ENCODE data around the gene FNBP1. TPM values are rescaled to one million over a fixed set of nuclear protein-coding genes. Genes with fewer than 3 reads are reported as not detected.

Gene FNBP1
- total RNA-seq, 1 experiment from 2014 or later = 43.6 TPM

GRCh38 chr9:130036099-130036498, 6.9 kb downstream of the FNBP1 start:
- ATAC-seq = no peak
- CTCF ChIA-PET = no interaction called here
- Mint-ChIP-seq H3K4me1 (peaks cover 19% of the 10 kb centered on the region), H3K9me3 (no peaks in the 10 kb centered on the region), H3K27ac (no peak overlapping the region), H3K27me3 (ENCODE audit: low read depth) (peaks cover 3% of the 10 kb centered on the region; the same call in 1 of the 2 replicates), H3K36me3 (no peaks in the 10 kb centered on the region), H3K4me3 (no peak overlapping the region)
- POLR2A ChIA-PET = no interaction called here
- no peak for TF ChIP-seq CTCF (IDR thresholded peaks at IDR 0.05)
- no peak for TF ChIP-seq ZNF219 (CRISPR knock-in tag; IDR thresholded peaks at IDR 0.05; ENCODE audit: borderline replicate concordance)
- DNase-seq (ENCODE audit: low spot score) = no peak

- H3K9me3 Mint-ChIP-seq = no peaks in the 10 kb centered on the region
- DNase-seq (ENCODE audit: low spot score) (no peak), ATAC-seq (no peak)
- no peaks in the 10 kb centered on the region for H3K27me3 Mint-ChIP-seq (ENCODE audit: low read depth)
- H3K36me3 Mint-ChIP-seq = no peaks in the 10 kb centered on the region
- peaks cover 10% of the 10 kb centered on the region for H3K4me1 Mint-ChIP-seq
- ChIA-PET CTCF (interaction anchor here (0.6 to 1.2 kb wide), 2 partner anchors 23 to 202 kb away, joined by 3 to 4 read pairs; no protein-coding TSS in a partner anchor), POLR2A (interaction anchor here (0.8 kb wide), 1 partner anchor 113 kb away, joined by 5 read pairs; no protein-coding TSS in a partner anchor)
- peak overlapping the region; percentile 47; the same call in 1 of the 2 replicates for H3K27ac Mint-ChIP-seq
- no peak overlapping the region for H3K4me3 Mint-ChIP-seq
- no peak for TF ChIP-seq ZNF532 (CRISPR knock-in tag; IDR thresholded peaks at IDR 0.05; ENCODE audit: borderline replicate concordance)
- no peak for TF ChIP-seq IRF2 (CRISPR knock-in tag; IDR thresholded peaks at IDR 0.05; ENCODE audit: borderline replicate concordance, low read depth)
- no peak for TF ChIP-seq E2F1 (CRISPR knock-in tag; IDR thresholded peaks at IDR 0.05)
- TF ChIP-seq FOXP1 (CRISPR knock-in tag; IDR thresholded peaks at IDR 0.05; ENCODE audit: borderline replicate concordance) = no peak
- TF ChIP-seq NFYB (CRISPR knock-in tag; conservative IDR thresholded peaks at IDR 0.05; ENCODE audit: low read depth) = no peak
- no peak for TF ChIP-seq TCF7 (CRISPR knock-in tag; IDR thresholded peaks at IDR 0.05; ENCODE audit: low read depth)
- TF ChIP-seq PRDM15 (CRISPR knock-in tag; IDR thresholded peaks at IDR 0.05) = no peak
- no peak for TF ChIP-seq ATF3 (CRISPR knock-in tag; conservative IDR thresholded peaks at IDR 0.05)
- TF ChIP-seq RORB (CRISPR knock-in tag; IDR thresholded peaks at IDR 0.05) = no peak
- no peak for TF ChIP-seq USF1 (CRISPR knock-in tag; IDR thresholded peaks at IDR 0.05)
- TF ChIP-seq GABPB1 (CRISPR knock-in tag; IDR thresholded peaks at IDR 0.05) = no peak
- no peak for TF ChIP-seq ZMAT4 (CRISPR knock-in tag; IDR thresholded peaks at IDR 0.05)
- TF ChIP-seq SMAD4 (CRISPR knock-in tag; IDR thresholded peaks at IDR 0.05) = no peak
- no peak for TF ChIP-seq GTF2I (CRISPR knock-in tag; conservative IDR thresholded peaks at IDR 0.05)
- no peak for TF ChIP-seq NFATC4 (CRISPR knock-in tag; IDR thresholded peaks at IDR 0.05)
- no peak for TF ChIP-seq TP53 (CRISPR knock-in tag; IDR thresholded peaks at IDR 0.05)
- no peak for TF ChIP-seq PREB (CRISPR knock-in tag; IDR thresholded peaks at IDR 0.05; ENCODE audit: borderline replicate concordance)
Observed at GRCh38 chr9:130034570-130034969, 8.4 kb downstream of the FNBP1 start.
